K562 (cell line): ENCODE data around the gene DIS3L2. TPM values are rescaled to one million over a fixed set of nuclear protein-coding genes. Genes with fewer than 3 reads are reported as not detected.

Experiments used
- ATAC-seq: fragments of 200-7000 bp; cut with Tn5 transposase; 3 replicates; pipeline ENCODE4 v1.9.1; 2020; ENCODE audit warnings: moderate library complexity
- BruUV-seq: library from RNA; stranded (reverse); fragments of 400-500 nt; replicated peaks from 2 replicates; lab custom pipeline; 2021; lab: Mats Ljungman, UMichigan
- CTCF ChIA-PET: fragments of 300-600 bp; formaldehyde crosslinking; extraction: SDS; loops from one replicate; lab custom pipeline; 2021; ENCODE audit warnings: low intra/inter-chr PET ratio; lab: Yijun Ruan, JAX
- POLR2A ChIA-PET: fragments of 300-600, 350-650 bp; sonication (Branson Sonifier 250); formaldehyde crosslinking; extraction: SDS; loops from one replicate; lab custom pipeline; 2021; ENCODE audit warnings: antibody characterized with exemption, inconsistent platforms; lab: Yijun Ruan, JAX
- DNase-seq, 4 experiments: peaks; one replicate each; pipeline versions ENCODE4 v3.0.0 to v3.0.0-alpha.2; 2011 to 2018; ENCODE audit warnings: low spot score in 3 of 4, mixed read lengths in 3 of 4; ENCODE audit errors: extremely low read depth in 1 of 4
- FAIRE-seq: peaks from 2 replicates; lab custom pipeline; 2011; peaks lifted over from hg19 to GRCh38; lab: Jason Lieb, UNC
- H2AFZ ChIP-seq: 2 replicates; pipeline ENCODE4 v1.6.0; 2011; ENCODE audit warnings: low read depth, low read length, control low read depth, inconsistent platforms
- H3K27ac ChIP-seq: fragments of 200-600 bp; 3 replicates; pipeline ENCODE4 v1.8.0; 2011; ENCODE audit warnings: low read depth, mild to moderate bottlenecking, control low read depth, inconsistent platforms, low read length, moderate library complexity, mixed read lengths; ENCODE audit errors: extremely low read depth
- H3K27me3 ChIP-seq, 2 experiments: fragments of 300-600 bp in 1 of 2; 2 replicates in 1 of 2; 3 replicates in 1 of 2; pipeline versions ENCODE4 v1.6.0 to v1.8.0; 2011; ENCODE audit warnings: inconsistent platforms in 2 of 2, low read length in 2 of 2, mild to moderate bottlenecking in 1 of 2, mixed read lengths in 1 of 2, moderate library complexity in 1 of 2; ENCODE audit not compliant: control insufficient read depth in 2 of 2, insufficient read depth in 2 of 2
- H3K36me3 ChIP-seq: fragments of 300-600 bp; 3 replicates; pipeline ENCODE4 v1.8.0; 2011; ENCODE audit warnings: mild to moderate bottlenecking, low read length, inconsistent platforms; ENCODE audit not compliant: control insufficient read depth, insufficient read depth
- H3K4me1 ChIP-seq, 2 experiments: fragments of 200-600 bp in 1 of 2; replicated peaks in 1 of 2; 2 replicates in 1 of 2; 3 replicates in 1 of 2; pipeline versions ENCODE4 v1.5.1 to v1.8.0; 2011; ENCODE audit warnings: inconsistent platforms in 2 of 2, low read length in 2 of 2, mild to moderate bottlenecking in 1 of 2, mixed read lengths in 1 of 2, moderate library complexity in 1 of 2; ENCODE audit not compliant: control insufficient read depth in 2 of 2, insufficient read depth in 2 of 2
- H3K4me2 ChIP-seq: 2 replicates; pipeline ENCODE4 v1.6.1; 2011; ENCODE audit warnings: low read length, control low read depth, inconsistent platforms, mixed read lengths; ENCODE audit not compliant: insufficient read depth
- H3K4me3 ChIP-seq: fragments of 200-600 bp; sonication (generic), shearing (Covaris generic); 2 replicates; pipeline ENCODE4 v1.5.1; 2016; ENCODE audit warnings: control low read depth, inconsistent platforms
- H3K79me2 ChIP-seq: fragments of 200-600 bp; 3 replicates; pipeline ENCODE4 v1.8.0; 2011; ENCODE audit warnings: low read length, inconsistent platforms; ENCODE audit not compliant: control insufficient read depth, insufficient read depth
- H3K9ac ChIP-seq, 2 experiments: 2 replicates each; pipeline versions ENCODE4 v1.6.0 to v1.6.1; 2011; ENCODE audit warnings: low read depth in 2 of 2, low read length in 2 of 2, control low read depth in 1 of 2, inconsistent platforms in 1 of 2, mild to moderate bottlenecking in 1 of 2, mixed read lengths in 1 of 2; ENCODE audit not compliant: insufficient read depth in 1 of 2
- H3K9me1 ChIP-seq: one replicate; pipeline ENCODE4 v1.6.0; 2011; ENCODE audit warnings: inconsistent platforms, mild to moderate bottlenecking, low read length, moderate library complexity; ENCODE audit not compliant: control insufficient read depth, insufficient read depth
- H3K9me3 ChIP-seq: replicated peaks from 2 replicates; pipeline ENCODE4 v1.5.1; 2011; ENCODE audit warnings: low read depth, low read length, inconsistent platforms; ENCODE audit not compliant: control insufficient read depth, insufficient read depth
- H4K20me1 ChIP-seq: replicated peaks from 2 replicates; pipeline ENCODE4 v1.6.1; 2011; ENCODE audit warnings: low read length, inconsistent platforms, mixed read lengths; ENCODE audit not compliant: control insufficient read depth, insufficient read depth
- ARID3B ChIP-seq: fragments of 250-450 bp; sonication (Bioruptor Pico); IDR thresholded peaks from 2 replicates; pipeline ENCODE4 v1.4.0; 2020; ENCODE audit warnings: borderline replicate concordance
- DMBX1 ChIP-seq: fragments of 250-450 bp; sonication (Bioruptor Pico); IDR thresholded peaks from 2 replicates; pipeline ENCODE4 v1.8.0; 2022; ENCODE audit warnings: inconsistent platforms, mild to moderate bottlenecking, moderate library complexity, borderline replicate concordance
- EGR1 ChIP-seq: fragments of 450-650 bp; conservative IDR thresholded peaks from 2 replicates; pipeline ENCODE4 v1.6.1; 2017; ENCODE audit warnings: mild to moderate bottlenecking
- ETV1 ChIP-seq: fragments of 450-650 bp; conservative IDR thresholded peaks from 2 replicates; pipeline ENCODE4 v1.6.1; 2016; ENCODE audit warnings: missing genetic modification characterization, control low read depth, low read depth, missing compliant biosample characterization
- HMGXB4 ChIP-seq: sonication (generic); formaldehyde crosslinking; IDR thresholded peaks from 2 replicates; pipeline ENCODE4 v1.8.1; 2023; ENCODE audit warnings: mild to moderate bottlenecking, missing genetic modification reagents
- NR2F6 ChIP-seq: fragments of 450-650 bp; formaldehyde crosslinking; IDR thresholded peaks from 2 replicates; pipeline ENCODE4 v1.4.0; 2020; ENCODE audit warnings: mild to moderate bottlenecking
- POLR2B ChIP-seq: fragments of 450-650 bp; IDR thresholded peaks from 2 replicates; pipeline ENCODE4 v1.6.1; 2018; ENCODE audit warnings: low read depth; ENCODE audit not compliant: partially characterized antibody
- RHOXF2B ChIP-seq: fragments of 250-450 bp; sonication (Bioruptor Pico); conservative IDR thresholded peaks from 2 replicates; pipeline ENCODE4 v1.5.1; 2021
- RNF219 ChIP-seq: fragments of 250-450 bp; sonication (Bioruptor Pico); IDR thresholded peaks from 2 replicates; pipeline ENCODE4 v1.5.0; 2022; ENCODE audit warnings: mild to moderate bottlenecking
- RUNX1 ChIP-seq: sonication (generic); IDR thresholded peaks from 2 replicates; pipeline ENCODE4 v1.6.1; 2016; ENCODE audit warnings: antibody characterized with exemption, low read depth
- YBX1 ChIP-seq: fragments of 450-650 bp; IDR thresholded peaks from 2 replicates; pipeline ENCODE4 v1.7.1; 2016; ENCODE audit warnings: mild to moderate bottlenecking
- ZBTB34 ChIP-seq: fragments of 250-450 bp; sonication (Bioruptor Pico); IDR thresholded peaks from 2 replicates; pipeline ENCODE4 v1.8.0; 2021; ENCODE audit warnings: mild to moderate bottlenecking, moderate library complexity
- ZNF282 ChIP-seq: sonication (generic); formaldehyde crosslinking; IDR thresholded peaks from 2 replicates; pipeline ENCODE4 v1.8.1; 2023; ENCODE audit warnings: missing genetic modification reagents
- ZNF830 ChIP-seq: fragments of 250-450 bp; sonication (Bioruptor Pico); IDR thresholded peaks from 2 replicates; pipeline ENCODE4 v1.5.0; 2021; ENCODE audit warnings: mild to moderate bottlenecking
- WGBS: fragments of 100-300 bp; shearing (Covaris generic); methylation state at CpG from one replicate; pipeline ENCODE4 v1.1.6; 2016; ENCODE audit warnings: low coverage, mixed read lengths; ENCODE audit not compliant: insufficient coverage; ENCODE audit errors: missing lambda C conversion rate; 5-methylcytosine and 5-hydroxymethylcytosine counted together
- in situ Hi-C: fragments of 300-500 bp; cut with MboI; formaldehyde crosslinking; loops from 4 replicates; pipeline ENCODE4 v1.15.0; 2018; ENCODE audit warnings: inconsistent platforms, mixed read lengths
- intact Hi-C: fragments of 100-400 bp; cut with micrococcal nuclease; formaldehyde crosslinking; loops from 2 replicates; pipeline ENCODE4 v1.14.2; 2022
- polyA plus RNA-seq, 8 experiments: library from polyadenylated mRNA; depleted of rRNA in 4 of 8; stranded (reverse) in 5 of 8; unstranded in 3 of 8; fragments of >200 nt; fragmentation: Nextera tagmentation in 2 of 8; fragmentation: Illumina TruSeq in 1 of 8; extraction: Ambion mirVana in 2 of 8; extraction: Trizol in 1 of 8; gene quantifications; 2 replicates each; pipeline versions ENCODE4 v1.2.1 to v1.2.3, GENCODE V29; 2011 to 2014; ENCODE audit warnings: inconsistent platforms in 1 of 8, missing spikeins in 1 of 8
- total RNA-seq, 7 experiments: library from RNA; depleted of rRNA in 6 of 7; stranded (reverse); fragments of >200 nt in 6 of 7; fragmentation: Illumina TruSeq in 2 of 7; extraction: Trizol in 2 of 7; gene quantifications; 2 replicates each; pipeline versions ENCODE4 v1.2.1 to v1.2.3, GENCODE V29; 2011 to 2021; ENCODE audit warnings: low replicate concordance in 1 of 7

Gene DIS3L2
- total and polyA plus RNA-seq, 9 of the 15 experiments (the other 6 are each of a cell fraction or from before 2014, with no cell fraction given): 1.5 to 19.2 (median 11.2) TPM

- H3K27me3 ChIP-seq: no peaks in the 10 kb centered on the region
- BruUV-seq: no TSS peak
- CTCF ChIA-PET: no interaction called here
- H3K9me3 ChIP-seq: no peaks in the 10 kb centered on the region
- POLR2A ChIA-PET: no interaction called here
- 55% methylated on average over 2 of the region's 3 CpGs for WGBS
- TF ChIP-seq RUNX1 (no peak), ZNF830 (CRISPR knock-in tag) (no peak), POLR2B (no peak), ARID3B (no peak), YBX1 (no peak), ZBTB34 (no peak), ETV1 (tag) (no peak), RHOXF2B (CRISPR knock-in tag) (no peak), NR2F6 (CRISPR knock-in tag) (no peak), EGR1 (no peak), DMBX1 (CRISPR knock-in tag) (no peak), HMGXB4 (CRISPR knock-in tag) (no peak), RNF219 (CRISPR knock-in tag) (no peak), ZNF282 (CRISPR knock-in tag) (no peak)
- no peak overlapping the region for H3K4me3 ChIP-seq
- no peak overlapping the region for H3K9ac ChIP-seq
- ATAC-seq (no peak), DNase-seq (no peak), FAIRE-seq (no peak)
- in situ Hi-C loops: loop anchor here (10.0 kb wide), 1 partner anchor 392 kb away; no protein-coding TSS in a partner anchor
- H3K9me1 ChIP-seq: no peaks in the 10 kb centered on the region
- no peaks in the 10 kb centered on the region for H3K79me2 ChIP-seq
- H3K4me1 ChIP-seq: no peaks in the 10 kb centered on the region
- intact Hi-C loops: no loop called here
- no peaks in the 10 kb centered on the region for H4K20me1 ChIP-seq
- no peak overlapping the region for H2AFZ ChIP-seq
- H3K36me3 ChIP-seq: no peaks in the 10 kb centered on the region; the same call in 2 of the 3 replicates
- H3K27ac ChIP-seq: no peak overlapping the region
- H3K4me2 ChIP-seq: no peak overlapping the region
Measured at GRCh38 chr2:232296776-232297525, 335.4 kb downstream of the DIS3L2 start.
